OCI-LY1 (cell line): Measurements from ENCODE around the gene RESP18.

Experiments used
- H2AFZ ChIP-seq: fragments of 200-600 bp; sonication (generic), shearing (Covaris generic); 2 replicates; pipeline ENCODE4 v1.6.0; 2014; ENCODE audit warnings: antibody characterized with exemption, mild to moderate bottlenecking, low read length
- H3F3A ChIP-seq: fragments of 200-600 bp; sonication (generic), shearing (Covaris generic); 2 replicates; pipeline ENCODE4 v1.6.0; 2014; ENCODE audit warnings: mild to moderate bottlenecking, antibody characterized with exemption, low read length, moderate library complexity; ENCODE audit not compliant: insufficient read depth
- H3K27ac ChIP-seq: fragments of 200-600 bp; sonication (generic); 2 replicates; pipeline ENCODE4 v1.5.1; 2014; ENCODE audit warnings: low read length, mixed run types, mild to moderate bottlenecking, low read depth; ENCODE audit not compliant: poor library complexity, severe bottlenecking
- H3K27me3 ChIP-seq: fragments of 200-600 bp; sonication (generic); 2 replicates; pipeline ENCODE4 v1.6.0; 2014; ENCODE audit warnings: antibody characterized with exemption, mild to moderate bottlenecking, low read length, moderate library complexity; ENCODE audit not compliant: insufficient read depth
- H3K36me3 ChIP-seq: fragments of 200-600 bp; sonication (generic); 2 replicates; pipeline ENCODE4 v1.6.1; 2014; ENCODE audit warnings: mild to moderate bottlenecking, antibody characterized with exemption, low read length, moderate library complexity, mixed read lengths; ENCODE audit not compliant: insufficient read depth
- H3K4me1 ChIP-seq: fragments of 200-600 bp; sonication (generic); 2 replicates; pipeline ENCODE4 v1.5.1; 2014; ENCODE audit warnings: mild to moderate bottlenecking, low read length, moderate library complexity; ENCODE audit not compliant: insufficient read depth, severe bottlenecking
- H3K4me2 ChIP-seq: fragments of 200-600 bp; sonication (generic), shearing (Covaris generic); 2 replicates; pipeline ENCODE4 v1.6.1; 2014; ENCODE audit warnings: low read length
- H3K4me3 ChIP-seq: fragments of 200-600 bp; sonication (generic); 2 replicates; pipeline ENCODE4 v1.5.1; 2014; ENCODE audit warnings: low read length, low read depth, mild to moderate bottlenecking, mixed read lengths; ENCODE audit not compliant: poor library complexity, severe bottlenecking
- H3K79me2 ChIP-seq: fragments of 200-600 bp; shearing (Covaris generic); 2 replicates; pipeline ENCODE4 v1.6.1; 2016; ENCODE audit warnings: mixed run types, low read length, mixed read lengths; ENCODE audit not compliant: insufficient read depth
- H3K9ac ChIP-seq: fragments of 200-600 bp; sonication (generic), shearing (Covaris generic); 2 replicates; pipeline ENCODE4 v1.6.1; 2014; ENCODE audit warnings: mild to moderate bottlenecking, low read length, mixed read lengths
- H3K9me2 ChIP-seq: fragments of 200-600 bp; sonication (generic), shearing (Covaris generic); 2 replicates; pipeline ENCODE4 v1.6.1; 2014; ENCODE audit warnings: low read depth, mild to moderate bottlenecking, low read length, mixed read lengths
- H3K9me3 ChIP-seq: fragments of 200-600 bp; shearing (Covaris generic); 2 replicates; pipeline ENCODE4 v1.6.1; 2014; ENCODE audit warnings: low read length, mixed read lengths
- H4K20me1 ChIP-seq: fragments of 200-600 bp; sonication (generic), shearing (Covaris generic); 2 replicates; pipeline ENCODE4 v1.6.0; 2016; ENCODE audit warnings: mild to moderate bottlenecking, low read length; ENCODE audit not compliant: insufficient read depth
- CTCF ChIP-seq: fragments of 200-600 bp; sonication (generic), shearing (Covaris generic); IDR thresholded peaks from 2 replicates; pipeline ENCODE4 v1.5.1; 2017; ENCODE audit warnings: mild to moderate bottlenecking, antibody characterized with exemption, low read length, moderate library complexity, mixed read lengths
- EZH2 ChIP-seq: fragments of 200-600 bp; sonication (generic), shearing (Covaris generic); IDR thresholded peaks from 2 replicates; pipeline ENCODE4 v1.8.0; 2017; ENCODE audit warnings: borderline replicate concordance, mixed run types, mild to moderate bottlenecking, antibody characterized with exemption, low read length, moderate library complexity, mixed read lengths

Gene RESP18

GRCh38 chr2:219293736-219294231, 38.8 kb downstream of the RESP18 start:
- no peaks in the 10 kb centered on the region for H3K9me3 ChIP-seq
- no peaks in the 10 kb centered on the region for H4K20me1 ChIP-seq
- H3K4me1 ChIP-seq = peaks cover 15% of the 10 kb centered on the region
- no peak for TF ChIP-seq CTCF
- no peak for TF ChIP-seq EZH2
- no peaks in the 10 kb centered on the region for H3F3A ChIP-seq
- H3K9me2 ChIP-seq = no peaks in the 10 kb centered on the region
- H3K79me2 ChIP-seq = no peaks in the 10 kb centered on the region
- no peaks in the 10 kb centered on the region; the same call in 1 of the 2 replicates for H3K27me3 ChIP-seq
- no peak overlapping the region for H2AFZ ChIP-seq
- no peak overlapping the region; the same call in 1 of the 2 replicates for H3K9ac ChIP-seq
- H3K4me3 ChIP-seq = no peak overlapping the region
- H3K27ac ChIP-seq = no peak overlapping the region
- H3K4me2 ChIP-seq = no peak overlapping the region; the same call in 1 of the 2 replicates
- no peaks in the 10 kb centered on the region for H3K36me3 ChIP-seq

- Histone ChIP-seq H3K4me1 (peaks cover 15% of the 10 kb centered on the region), H3K27ac (no peak overlapping the region), H3K27me3 (no peaks in the 10 kb centered on the region; the same call in 1 of the 2 replicates), H3F3A (no peaks in the 10 kb centered on the region), H3K79me2 (no peaks in the 10 kb centered on the region), H3K9ac (no peak overlapping the region), H2AFZ (no peak overlapping the region), H4K20me1 (no peaks in the 10 kb centered on the region), H3K4me3 (no peak overlapping the region), H3K4me2 (no peak overlapping the region), H3K36me3 (no peaks in the 10 kb centered on the region), H3K9me2 (no peaks in the 10 kb centered on the region), H3K9me3 (no peaks in the 10 kb centered on the region)
- TF ChIP-seq CTCF = no peak
- no peak for TF ChIP-seq EZH2
Observed at GRCh38 chr2:219292616-219293015, 39.9 kb downstream of the RESP18 start.

- TF ChIP-seq CTCF (no peak), EZH2 (no peak)
- H3K4me2 ChIP-seq = no peak overlapping the region
- no peaks in the 10 kb centered on the region for H3K36me3 ChIP-seq
- no peaks in the 10 kb centered on the region for H3K9me3 ChIP-seq
- H4K20me1 ChIP-seq = no peaks in the 10 kb centered on the region
- H2AFZ ChIP-seq = no peak overlapping the region
- H3K27me3 ChIP-seq = no peaks in the 10 kb centered on the region; the same call in 1 of the 2 replicates
- H3K4me3 ChIP-seq = no peak overlapping the region
- no peaks in the 10 kb centered on the region for H3F3A ChIP-seq
- H3K9me2 ChIP-seq = no peaks in the 10 kb centered on the region
- no peak overlapping the region for H3K9ac ChIP-seq
- no peaks in the 10 kb centered on the region for H3K79me2 ChIP-seq
- no peak overlapping the region for H3K27ac ChIP-seq
- H3K4me1 ChIP-seq = peaks cover 15% of the 10 kb centered on the region
Observed at GRCh38 chr2:219291910-219292490, 40.5 kb downstream of the RESP18 start.
